Mucosa of descending colon (tissue), 3 donors: Measurements from ENCODE around the gene TIAL1. TPM values are rescaled to one million over a fixed set of nuclear protein-coding genes. Genes with fewer than 3 reads are reported as not detected.

Source experiments
- ATAC-seq: fragments of 200-7000 bp; cut with Tn5 transposase; one replicate; pipeline ENCODE4 v1.9.1; 2020; ENCODE audit warnings: mild to moderate bottlenecking, moderate library complexity
- DNase-seq, 3 donors: peaks; one replicate each; pipeline ENCODE4 v3.0.0-alpha.2; 2020
- H3K36me3 ChIP-seq: fragments of 200-600 bp; one replicate; pipeline ENCODE4 v1.8.0; 2021; ENCODE audit warnings: low read depth, mild to moderate bottlenecking
- H3K4me1 ChIP-seq: fragments of 200-600 bp; one replicate; pipeline ENCODE4 v1.8.0; 2021; ENCODE audit warnings: low read depth, mild to moderate bottlenecking
- H3K4me3 ChIP-seq: fragments of 200-600 bp; one replicate; pipeline ENCODE4 v1.8.0; 2021; ENCODE audit warnings: mild to moderate bottlenecking
- H3K9me3 ChIP-seq: fragments of 200-600 bp; one replicate; pipeline ENCODE4 v1.8.0; 2021; ENCODE audit warnings: mild to moderate bottlenecking
- CTCF ChIP-seq: fragments of 200-600 bp; IDR thresholded peaks from one replicate; pipeline ENCODE4 v1.8.0; 2022; ENCODE audit warnings: antibody characterized with exemption, mild to moderate bottlenecking
- intact Hi-C, 2 donors: fragments of 100-400 bp; cut with DNase I in 1 of 2; cut with micrococcal nuclease in 1 of 2; formaldehyde crosslinking; loops; one replicate each; pipeline versions ENCODE4 v1.11.0 to v1.11.1; 2022; cut with DNase I, micrococcal nuclease
- total RNA-seq, 3 donors: library from RNA; stranded (reverse); fragmentation: NEBNext Ultra II Directional in 2 of 3; extraction: Animal tissue kit (Norgen Biotek cat#: 25700) in 2 of 3; gene quantifications; one replicate each; pipeline versions ENCODE4 v1.2.1 to v1.2.4, GENCODE V29; 2021 to 2023
- donor health status: DM: no; HTN: no; CAD: no; lungs with moderate emphysema.
- donor health status: DM: no; HTN: no; CAD: no.
- donor health status: DM: no; HTN: yes; CAD: no.

TIAL1 gene
- total RNA-seq, 3 donors from 2014 or later: 85.6 to 122 (median 101) TPM

GRCh38 chr10:119549247-119549999 is 47.3 kb downstream of the TIAL1 start:
- Histone ChIP-seq H3K4me3 (no peak overlapping the region), H3K4me1 (no peaks in the 10 kb centered on the region), H3K36me3 (no peaks in the 10 kb centered on the region), H3K9me3 (no peaks in the 10 kb centered on the region)
- TF ChIP-seq CTCF: no peak
- intact Hi-C loops: no loop called here
- ATAC-seq (no peak), DNase-seq (no peak)

- ATAC-seq (no peak), DNase-seq (no peak)
- Histone ChIP-seq H3K4me3 (no peak overlapping the region), H3K4me1 (no peaks in the 10 kb centered on the region), H3K36me3 (no peaks in the 10 kb centered on the region), H3K9me3 (no peaks in the 10 kb centered on the region)
- no peak for TF ChIP-seq CTCF
- intact Hi-C loops: no loop called here
These were observed 50.8 kb downstream of the TIAL1 start for GRCh38 chr10:119546009-119546408.

GRCh38 chr10:119545310-119545709 is 51.5 kb downstream of the TIAL1 start:
- intact Hi-C loops: no loop called here
- ATAC-seq: no peak
- DNase-seq: no peak
- Histone ChIP-seq H3K4me3 (no peak overlapping the region), H3K36me3 (no peaks in the 10 kb centered on the region), H3K4me1 (peaks cover 6% of the 10 kb centered on the region), H3K9me3 (no peaks in the 10 kb centered on the region)
- TF ChIP-seq CTCF: no peak

- Histone ChIP-seq H3K4me3 (no peak overlapping the region), H3K4me1 (peaks cover 6% of the 10 kb centered on the region), H3K9me3 (no peaks in the 10 kb centered on the region), H3K36me3 (no peaks in the 10 kb centered on the region)
- ATAC-seq (no peak), DNase-seq (no peak)
- intact Hi-C loops: no loop called here
- no peak for TF ChIP-seq CTCF
These were observed 52.7 kb downstream of the TIAL1 start for GRCh38 chr10:119543814-119544642.

- no peaks in the 10 kb centered on the region for H3K9me3 ChIP-seq
- peaks cover 11% of the 10 kb centered on the region for H3K4me1 ChIP-seq
- intact Hi-C loops: no loop called here
- peak; percentile 72 to 82 (median 77) for DNase-seq
- peak overlapping the region; percentile 31 for H3K4me3 ChIP-seq
- H3K36me3 ChIP-seq: no peaks in the 10 kb centered on the region
- no peak for TF ChIP-seq CTCF
- ATAC-seq: peak; percentile 64
These were observed 53.6 kb downstream of the TIAL1 start for GRCh38 chr10:119542988-119543813.
